GM18505 (cell line): ENCODE measurements around the gene CDR2L.
"Not testable (repeated sequence)": the region's sequence is repeated elsewhere in the genome, so short reads cannot be mapped to it uniquely, and the experiment has no call there.

ENCODE experiments used
- ATAC-seq: cut with Tn5 transposase; IDR thresholded peaks from one replicate; pipeline ENCODE4 v1.9.1; 2021; ENCODE audit not compliant: unreplicated experiment
- POLR2A ChIP-seq: IDR thresholded peaks from 4 replicates; pipeline ENCODE4 v1.6.1; 2011; ENCODE audit warnings: borderline replicate concordance; ENCODE audit not compliant: insufficient read depth, insufficient read length; ENCODE audit errors: extremely low read depth

The CDR2L gene

GRCh38 chr17:74964246-74964761 is 23.1 kb upstream of the CDR2L start:
- no peak for TF ChIP-seq POLR2A
- no peak for ATAC-seq

GRCh38 chr17:74964988-74965622 is 22.3 kb upstream of the CDR2L start:
- no peak for ATAC-seq

GRCh38 chr17:74968361-74968780 is 19.1 kb upstream of the CDR2L start:
- TF ChIP-seq POLR2A = no peak
- no peak for ATAC-seq

More at GRCh38 chr17:74964988-74965622, 22.3 kb upstream of the CDR2L start:
- no peak for TF ChIP-seq POLR2A

- ATAC-seq = not testable (repeated sequence)
Measured at GRCh38 chr17:74969501-74969900, 17.9 kb upstream of the CDR2L start.

GRCh38 chr17:74970395-74970794 is 17.0 kb upstream of the CDR2L start:
- no peak for ATAC-seq

GRCh38 chr17:74971069-74971841 is 16.2 kb upstream of the CDR2L start:
- TF ChIP-seq POLR2A = no peak
- ATAC-seq = no peak

More at GRCh38 chr17:74970395-74970794, 17.0 kb upstream of the CDR2L start:
- no peak for TF ChIP-seq POLR2A

GRCh38 chr17:74971842-74972106 is 15.7 kb upstream of the CDR2L start:
- no peak for ATAC-seq
- TF ChIP-seq POLR2A = no peak

- no peak for ATAC-seq
- TF ChIP-seq POLR2A = no peak
Measured at GRCh38 chr17:74972107-74972972, 15.1 kb upstream of the CDR2L start, which contains the start of gene HID1. Gene HID1, minus strand, starts transcription at chr17:74972759. Its CDS starts 103 bp downstream, at chr17:74972656.

- ATAC-seq = no peak
- no peak for TF ChIP-seq POLR2A
Measured at GRCh38 chr17:74972973-74973328, 14.5 kb upstream of the CDR2L start.

GRCh38 chr17:74975943-74976342 is 11.5 kb upstream of the CDR2L start:
- ATAC-seq = no peak
- no peak for TF ChIP-seq POLR2A

GRCh38 chr17:74977802-74978201 is 9.6 kb upstream of the CDR2L start:
- TF ChIP-seq POLR2A = no peak

GRCh38 chr17:74978240-74978639 is 9.2 kb upstream of the CDR2L start:
- TF ChIP-seq POLR2A = no peak
- no peak for ATAC-seq

More at GRCh38 chr17:74977802-74978201, 9.6 kb upstream of the CDR2L start:
- no peak for ATAC-seq

GRCh38 chr17:74979408-74980146 is 7.9 kb upstream of the CDR2L start:
- TF ChIP-seq POLR2A = no peak
- no peak for ATAC-seq
